Dendritic cell treated with granulocyte-macrophage colony-stimulating factor and Interleukin-4, amounts not matched to agents 40 ng/mL and 50 ng/mL, for 4 days (primary cell): ENCODE data around the gene TRIM25.
A peak's percentile ranks its signal among the peaks of the same experiment; 100 is the strongest.
"Not testable (repeated sequence)": the region's sequence is repeated elsewhere in the genome, so short reads cannot be mapped to it uniquely, and the experiment has no call there.

Experiments used
- H3K27ac Mint-ChIP-seq: one replicate; pipeline ENCODE4 v1.8.0; 2022; ENCODE audit warnings: mild to moderate bottlenecking, mixed read lengths
- H3K27me3 Mint-ChIP-seq: one replicate; pipeline ENCODE4 v1.8.0; 2022; ENCODE audit warnings: mild to moderate bottlenecking, mixed read lengths
- H3K36me3 Mint-ChIP-seq: one replicate; pipeline ENCODE4 v1.8.0; 2022; ENCODE audit warnings: low read depth, mixed read lengths
- H3K4me1 Mint-ChIP-seq: one replicate; pipeline ENCODE4 v1.8.0; 2022; ENCODE audit warnings: low read depth, mixed read lengths
- H3K4me3 Mint-ChIP-seq: one replicate; pipeline ENCODE4 v1.8.0; 2022; ENCODE audit warnings: mild to moderate bottlenecking, moderate library complexity, mixed read lengths
- H3K9me3 Mint-ChIP-seq: one replicate; pipeline ENCODE4 v1.8.0; 2022; ENCODE audit warnings: mixed read lengths
- intact Hi-C: fragments of 100-400 bp; cut with micrococcal nuclease; formaldehyde crosslinking; loops from one replicate; pipeline ENCODE4 v1.15.0; 2022

TRIM25 gene, protein sequence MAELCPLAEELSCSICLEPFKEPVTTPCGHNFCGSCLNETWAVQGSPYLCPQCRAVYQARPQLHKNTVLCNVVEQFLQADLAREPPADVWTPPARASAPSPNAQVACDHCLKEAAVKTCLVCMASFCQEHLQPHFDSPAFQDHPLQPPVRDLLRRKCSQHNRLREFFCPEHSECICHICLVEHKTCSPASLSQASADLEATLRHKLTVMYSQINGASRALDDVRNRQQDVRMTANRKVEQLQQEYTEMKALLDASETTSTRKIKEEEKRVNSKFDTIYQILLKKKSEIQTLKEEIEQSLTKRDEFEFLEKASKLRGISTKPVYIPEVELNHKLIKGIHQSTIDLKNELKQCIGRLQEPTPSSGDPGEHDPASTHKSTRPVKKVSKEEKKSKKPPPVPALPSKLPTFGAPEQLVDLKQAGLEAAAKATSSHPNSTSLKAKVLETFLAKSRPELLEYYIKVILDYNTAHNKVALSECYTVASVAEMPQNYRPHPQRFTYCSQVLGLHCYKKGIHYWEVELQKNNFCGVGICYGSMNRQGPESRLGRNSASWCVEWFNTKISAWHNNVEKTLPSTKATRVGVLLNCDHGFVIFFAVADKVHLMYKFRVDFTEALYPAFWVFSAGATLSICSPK

DNA sequence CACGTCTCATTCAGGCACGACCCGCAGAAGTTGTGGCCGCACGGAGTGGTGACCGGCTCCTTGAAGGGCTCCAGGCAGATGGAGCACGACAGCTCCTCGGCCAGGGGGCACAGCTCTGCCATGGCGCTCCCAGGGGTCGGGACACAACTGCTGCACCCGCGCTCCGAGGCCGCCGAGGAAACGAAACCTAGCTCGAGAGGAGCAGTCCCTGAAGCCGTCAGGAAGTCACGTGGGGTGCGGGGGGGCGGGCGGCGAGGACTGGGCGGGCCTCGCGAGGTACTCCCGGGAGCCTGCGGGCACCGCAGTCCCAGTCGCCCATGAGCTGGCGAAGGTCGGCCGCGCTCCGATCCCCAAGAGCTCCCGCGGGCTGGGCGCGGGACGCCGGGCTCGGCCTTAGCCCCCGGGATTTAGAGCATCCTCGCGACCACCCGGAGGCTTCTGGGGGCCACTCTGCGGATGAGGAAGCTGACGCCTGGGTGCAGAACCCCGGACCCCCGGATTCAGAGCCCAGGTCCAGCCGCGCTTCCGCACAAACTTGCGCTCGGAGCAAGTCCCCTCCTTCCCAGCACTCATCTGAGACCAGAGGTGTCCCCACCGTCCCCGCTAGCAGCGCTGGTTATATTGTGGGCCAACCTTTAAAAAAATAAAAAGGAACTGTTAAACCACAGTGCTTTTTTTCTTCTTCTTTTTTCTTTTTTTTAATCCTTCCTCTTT lies at the start of gene TRIM25:
TSS of gene TRIM25 (minus strand) at position 183 of the 714 bp plus-strand sequence. CDS start at position 122, 61 bp downstream.
- peaks cover 10% of the 10 kb centered on the region for H3K9me3 Mint-ChIP-seq
- H3K36me3 Mint-ChIP-seq: peaks cover 32% of the 10 kb centered on the region
- peak within 1 kb of the TSS; percentile 95 for H3K4me3 Mint-ChIP-seq
- intact Hi-C loops: loop anchor here (5.0 kb wide), 1 partner anchor 82 kb away; the partner anchor contains the start of genes C17orf67 and DGKE
- H3K27ac Mint-ChIP-seq: peak within 1 kb of the TSS; percentile 91
- H3K4me1 Mint-ChIP-seq: peaks cover 56% of the 10 kb centered on the region
- H3K27me3 Mint-ChIP-seq: no peaks in the 10 kb centered on the region

DNA sequence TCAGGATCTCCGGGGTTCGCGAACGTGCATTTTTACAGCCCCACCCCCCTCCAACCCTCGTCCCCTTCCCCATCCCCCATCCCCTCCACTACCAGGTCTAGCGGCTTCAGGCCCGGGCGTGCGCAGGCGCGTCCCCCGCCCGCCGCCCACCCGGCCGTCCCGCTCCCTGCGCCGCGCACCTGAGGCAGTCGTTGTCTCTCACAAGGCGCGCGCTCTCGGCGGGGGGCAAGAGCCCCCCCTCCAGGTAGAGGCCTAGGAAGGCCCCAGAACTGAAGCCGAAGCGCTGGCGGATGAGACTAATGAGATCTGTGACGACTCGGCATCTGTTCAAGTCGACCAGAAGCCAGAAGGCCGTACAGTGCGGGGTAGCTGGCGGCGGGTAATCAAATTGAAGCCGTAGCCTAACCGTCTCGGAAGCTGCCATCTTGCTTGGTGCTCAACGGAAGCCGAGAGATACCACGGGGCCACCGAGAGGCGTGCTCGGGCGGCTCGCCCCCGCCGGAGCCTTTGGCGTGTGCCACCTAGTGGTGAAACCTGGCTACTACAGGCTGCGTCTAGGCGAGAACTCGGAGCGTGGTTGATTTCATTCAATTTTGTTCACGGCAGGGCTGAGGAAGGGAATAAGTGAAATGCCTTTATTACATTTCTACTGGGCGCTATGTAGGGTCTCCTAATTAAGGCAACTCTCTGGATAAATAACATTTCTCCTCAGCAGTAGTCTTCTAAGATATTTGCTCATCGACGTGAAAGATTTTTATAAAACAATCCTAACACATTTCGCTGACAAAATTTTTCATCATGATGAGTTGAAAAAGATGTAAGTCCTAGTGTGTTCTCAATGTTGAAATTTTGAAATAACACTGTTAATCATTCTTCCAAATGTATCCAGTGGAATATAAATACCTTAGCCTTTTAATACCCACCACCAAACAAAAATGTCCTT lies 47.0 kb upstream of the TRIM25 start, which contains the start of gene COIL:
TSS of gene COIL (minus strand) at position 455 of the 943 bp plus-strand sequence. CDS start at position 424, 31 bp downstream.
- intact Hi-C loops: no loop called here
- Mint-ChIP-seq H3K4me1 (peaks cover 20% of the 10 kb centered on the region), H3K27me3 (no peaks in the 10 kb centered on the region), H3K9me3 (no peaks in the 10 kb centered on the region), H3K27ac (peak within 1 kb of the TSS; percentile 71), H3K4me3 (peak within 1 kb of the TSS; percentile 73), H3K36me3 (peaks cover 6% of the 10 kb centered on the region)

DNA sequence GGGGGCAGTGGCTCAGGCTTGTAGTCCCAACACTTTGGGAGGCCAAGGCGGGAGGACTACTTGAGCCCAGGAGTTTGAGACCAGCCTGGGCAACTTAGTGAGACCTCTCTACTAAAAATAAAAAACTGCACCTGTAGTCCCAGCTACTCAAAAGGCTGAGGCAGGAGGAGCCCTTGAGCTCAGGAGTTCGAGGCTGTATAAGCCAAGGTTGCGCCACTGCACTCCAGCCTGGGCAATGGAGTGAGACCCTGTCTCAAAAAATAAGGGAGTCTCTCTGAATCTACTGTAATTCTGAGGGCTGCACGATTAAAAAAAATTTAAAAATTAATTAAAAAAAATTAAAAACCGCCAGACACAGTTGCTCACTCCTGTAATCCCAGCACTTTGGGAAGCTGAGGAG lies 43.1 kb upstream of the TRIM25 start:
- H3K4me1 Mint-ChIP-seq: peaks cover 20% of the 10 kb centered on the region
- peaks cover 13% of the 10 kb centered on the region for H3K36me3 Mint-ChIP-seq
- no peak overlapping the region for H3K4me3 Mint-ChIP-seq
- H3K9me3 Mint-ChIP-seq: no peaks in the 10 kb centered on the region
- H3K27me3 Mint-ChIP-seq: no peaks in the 10 kb centered on the region
- H3K27ac Mint-ChIP-seq: no peak overlapping the region
- intact Hi-C loops: no loop called here

DNA sequence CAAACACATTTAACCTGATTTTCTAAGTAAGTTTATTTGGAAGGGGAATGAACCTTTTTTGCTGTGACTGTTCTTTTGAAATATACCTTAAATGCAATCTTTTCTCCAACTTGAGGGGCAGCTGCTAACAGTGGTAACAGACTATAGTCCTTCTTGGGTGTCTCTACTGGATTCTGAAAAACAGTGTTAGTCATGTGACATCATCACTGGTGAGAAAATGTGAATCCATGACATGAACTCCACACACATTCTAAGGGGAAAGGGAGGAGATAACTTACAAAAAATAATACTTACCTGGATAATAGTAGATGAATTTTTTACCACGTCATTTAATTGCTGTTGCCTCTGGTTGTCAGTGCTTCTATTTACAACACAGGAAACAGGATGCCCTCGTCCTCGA lies 35.7 kb upstream of the TRIM25 start:
- Mint-ChIP-seq H3K4me1 (no peaks in the 10 kb centered on the region), H3K27me3 (no peaks in the 10 kb centered on the region), H3K4me3 (no peak overlapping the region), H3K27ac (no peak overlapping the region), H3K9me3 (no peaks in the 10 kb centered on the region), H3K36me3 (peaks cover 59% of the 10 kb centered on the region)
- intact Hi-C loops: no loop called here

DNA sequence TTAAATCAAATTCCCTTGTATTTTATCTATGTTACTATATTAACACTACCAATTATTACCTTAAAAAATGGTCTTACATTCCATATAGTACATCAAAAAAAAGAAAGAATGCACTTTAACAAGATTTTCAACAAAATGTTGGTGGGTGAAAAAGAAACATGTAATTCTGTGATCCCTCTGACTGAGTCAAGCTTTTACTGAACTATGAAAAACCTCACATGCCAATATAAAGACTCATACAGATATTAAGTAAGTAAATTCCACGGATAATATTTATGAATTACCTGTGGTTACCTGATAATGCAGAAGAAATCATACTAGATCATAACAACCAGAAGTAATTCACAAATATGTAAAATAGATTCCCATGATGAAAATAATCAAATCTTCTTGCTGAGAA lies 34.6 kb upstream of the TRIM25 start:
- Mint-ChIP-seq H3K27ac (no peak overlapping the region), H3K4me1 (no peaks in the 10 kb centered on the region), H3K27me3 (no peaks in the 10 kb centered on the region), H3K9me3 (no peaks in the 10 kb centered on the region), H3K4me3 (no peak overlapping the region), H3K36me3 (peaks cover 70% of the 10 kb centered on the region)
- intact Hi-C loops: no loop called here

DNA sequence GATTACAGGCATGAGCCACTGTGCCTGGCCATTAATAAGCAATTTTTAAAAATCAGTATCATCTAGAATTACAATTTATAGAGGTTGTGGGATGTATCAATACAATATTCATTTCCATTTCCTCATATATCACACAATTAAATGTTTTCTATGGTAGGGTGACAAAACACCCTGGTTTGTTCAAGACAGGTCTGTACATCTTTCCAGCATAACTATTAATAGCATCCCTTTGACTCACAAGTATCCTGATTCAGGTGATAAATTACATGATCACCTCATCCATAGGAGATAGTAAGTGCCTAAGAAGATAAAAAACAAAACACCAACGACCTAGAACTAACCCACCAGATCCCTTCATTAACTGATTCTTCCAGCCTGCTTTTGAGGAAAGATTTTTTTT lies 33.9 kb upstream of the TRIM25 start:
- intact Hi-C loops: no loop called here
- Mint-ChIP-seq H3K27ac (no peak overlapping the region), H3K36me3 (peaks cover 76% of the 10 kb centered on the region), H3K9me3 (no peaks in the 10 kb centered on the region), H3K4me3 (no peak overlapping the region), H3K27me3 (no peaks in the 10 kb centered on the region), H3K4me1 (no peaks in the 10 kb centered on the region)

DNA sequence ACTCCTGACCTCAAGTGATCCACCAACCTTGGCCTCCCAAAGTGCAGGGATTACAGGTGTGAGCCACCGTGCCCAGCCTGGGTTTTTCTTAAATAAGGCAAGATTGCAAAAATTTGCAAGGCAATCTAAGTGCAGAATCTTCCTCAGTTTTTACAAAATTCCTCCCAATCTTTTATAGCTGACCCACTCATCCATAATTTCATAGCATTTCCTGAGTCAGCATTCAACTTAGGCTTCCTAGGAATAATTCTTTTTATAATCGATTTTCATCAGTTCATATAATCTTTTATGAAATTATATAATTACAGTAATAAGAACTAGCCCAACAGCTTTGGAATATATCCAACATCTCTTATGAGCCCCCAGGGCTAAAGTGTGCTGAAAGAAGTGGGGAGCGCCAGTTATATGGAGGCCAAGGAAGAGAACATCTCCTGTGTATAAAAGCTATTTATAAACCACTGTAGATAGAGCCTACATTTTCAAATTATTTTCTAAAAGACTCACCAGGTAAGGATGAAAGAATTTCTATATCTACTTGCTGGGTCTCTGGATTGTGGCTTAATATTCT lies 32.2 kb upstream of the TRIM25 start:
- intact Hi-C loops: no loop called here
- no peaks in the 10 kb centered on the region for H3K27me3 Mint-ChIP-seq
- H3K4me1 Mint-ChIP-seq: no peaks in the 10 kb centered on the region
- H3K4me3 Mint-ChIP-seq: no peak overlapping the region
- H3K9me3 Mint-ChIP-seq: no peaks in the 10 kb centered on the region
- peaks cover 85% of the 10 kb centered on the region for H3K36me3 Mint-ChIP-seq
- no peak overlapping the region for H3K27ac Mint-ChIP-seq

DNA sequence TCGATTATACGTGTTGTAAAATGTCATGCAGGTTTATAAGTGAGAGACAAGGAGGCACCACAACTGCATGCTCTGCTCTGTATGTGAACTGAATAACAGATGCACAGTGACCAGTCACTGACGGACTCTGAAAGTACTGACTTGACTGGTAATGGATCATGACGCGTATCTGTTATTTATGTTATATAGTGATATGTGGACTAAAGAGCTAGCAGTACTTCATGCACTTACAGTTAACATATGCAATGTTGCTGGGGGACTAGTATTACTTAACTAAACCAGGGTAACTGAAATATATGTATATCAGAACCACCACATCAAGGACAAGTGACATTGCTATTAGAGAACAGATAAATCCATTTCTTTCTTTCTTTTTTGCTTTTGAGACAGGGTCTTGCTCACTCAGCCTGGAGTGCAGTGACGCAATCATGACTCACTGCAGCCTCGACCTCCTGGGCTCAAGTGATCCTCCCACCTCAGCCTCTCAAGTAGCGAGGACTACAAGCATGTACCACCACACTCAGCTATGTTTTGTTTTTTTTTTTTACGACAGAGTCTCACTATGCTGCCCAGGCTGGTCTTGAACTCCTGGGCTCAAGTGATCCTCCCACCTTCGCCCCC lies 29.8 kb upstream of the TRIM25 start:
- H3K36me3 Mint-ChIP-seq: peaks cover 85% of the 10 kb centered on the region
- H3K4me1 Mint-ChIP-seq: no peaks in the 10 kb centered on the region
- no peaks in the 10 kb centered on the region for H3K9me3 Mint-ChIP-seq
- no peaks in the 10 kb centered on the region for H3K27me3 Mint-ChIP-seq
- no peak overlapping the region for H3K4me3 Mint-ChIP-seq
- H3K27ac Mint-ChIP-seq: no peak overlapping the region
- intact Hi-C loops: loop anchor here (5.0 kb wide), 1 partner anchor 36 kb away; no protein-coding TSS in a partner anchor

DNA sequence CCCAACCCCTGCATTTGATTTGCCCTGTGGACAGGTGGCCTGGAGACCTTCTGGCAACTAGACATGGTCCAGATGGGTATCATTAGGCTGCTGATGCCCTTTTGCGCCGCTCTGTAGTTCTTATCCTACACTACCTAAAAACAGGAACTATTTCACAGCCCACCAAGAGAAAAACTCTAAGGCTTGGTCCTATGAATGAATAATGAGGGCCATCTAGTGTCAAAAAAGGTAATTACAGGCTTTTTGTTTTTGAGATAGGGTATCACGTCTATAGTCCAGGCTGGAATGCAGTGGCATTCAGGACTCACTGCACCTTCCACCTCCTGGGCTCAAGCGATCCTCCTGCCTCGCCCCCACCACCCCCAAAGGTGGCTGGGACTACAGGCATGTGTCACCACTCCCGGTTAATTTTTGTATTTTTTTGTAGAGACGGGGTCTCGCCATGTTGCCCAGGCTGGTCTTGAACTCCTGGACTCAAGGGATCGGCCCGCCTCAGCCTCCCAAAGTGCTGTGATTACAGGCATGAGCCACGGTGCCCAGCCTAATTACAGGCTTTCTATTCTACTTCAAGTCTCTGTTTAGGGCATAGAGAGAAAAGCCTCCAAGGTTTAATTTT lies 26.1 kb upstream of the TRIM25 start:
- Mint-ChIP-seq H3K27me3 (no peaks in the 10 kb centered on the region), H3K36me3 (peaks cover 81% of the 10 kb centered on the region), H3K27ac (no peak overlapping the region), H3K4me1 (peaks cover 5% of the 10 kb centered on the region), H3K9me3 (no peaks in the 10 kb centered on the region), H3K4me3 (no peak overlapping the region)
- intact Hi-C loops: loop anchor here (1.0 to 5.0 kb wide), 3 partner anchors 33 to 121 kb away; no protein-coding TSS in a partner anchor

DNA sequence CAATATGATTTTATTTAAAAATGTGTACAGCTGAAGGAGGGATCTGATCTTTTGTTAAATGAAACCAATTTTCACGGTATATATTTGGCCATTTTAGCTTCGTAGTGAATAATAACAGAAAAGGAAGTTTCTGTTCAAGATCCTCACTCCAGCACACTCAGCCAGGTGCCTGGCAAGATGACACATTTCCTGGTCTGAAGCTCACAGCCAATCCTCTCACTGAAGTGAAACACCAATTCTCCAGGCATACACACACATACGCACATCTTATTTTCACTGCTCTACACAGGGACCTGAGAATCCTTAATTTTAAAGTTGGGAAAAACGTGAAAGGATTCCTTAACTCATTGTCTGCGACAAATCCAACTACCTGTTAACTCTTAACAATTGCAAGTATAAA lies 24.4 kb upstream of the TRIM25 start:
- intact Hi-C loops: loop anchor here (5.0 kb wide), 1 partner anchor 46 kb away; no protein-coding TSS in a partner anchor
- H3K27me3 Mint-ChIP-seq, H3K4me1 Mint-ChIP-seq, H3K4me3 Mint-ChIP-seq, H3K27ac Mint-ChIP-seq, H3K9me3 Mint-ChIP-seq: not testable (repeated sequence)
- peaks cover 78% of the 10 kb centered on the region for H3K36me3 Mint-ChIP-seq

DNA sequence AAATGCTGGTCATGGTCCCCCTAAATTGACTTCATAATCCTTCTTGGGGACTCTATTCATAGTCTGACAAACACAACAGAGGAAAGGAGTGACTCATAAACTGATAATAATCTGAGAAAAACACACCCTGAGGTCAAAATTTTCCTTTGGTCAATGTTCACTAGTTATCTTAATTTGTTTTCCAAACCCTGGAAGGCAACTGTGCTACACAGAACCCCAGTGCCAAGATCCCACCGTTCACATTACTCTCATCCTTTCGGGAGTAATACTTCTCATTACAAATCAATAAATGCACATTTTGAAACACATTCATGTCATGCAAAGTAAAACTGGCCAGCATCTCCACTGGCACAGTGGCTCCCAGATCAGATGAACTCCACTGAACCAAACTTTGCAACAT lies 23.8 kb upstream of the TRIM25 start:
- Mint-ChIP-seq H3K9me3 (no peaks in the 10 kb centered on the region), H3K4me3 (no peak overlapping the region), H3K27ac (no peak overlapping the region), H3K36me3 (peaks cover 76% of the 10 kb centered on the region), H3K4me1 (peaks cover 5% of the 10 kb centered on the region), H3K27me3 (no peaks in the 10 kb centered on the region)
- intact Hi-C loops: loop anchor here (5.0 kb wide), 1 partner anchor 45 kb away; no protein-coding TSS in a partner anchor

DNA sequence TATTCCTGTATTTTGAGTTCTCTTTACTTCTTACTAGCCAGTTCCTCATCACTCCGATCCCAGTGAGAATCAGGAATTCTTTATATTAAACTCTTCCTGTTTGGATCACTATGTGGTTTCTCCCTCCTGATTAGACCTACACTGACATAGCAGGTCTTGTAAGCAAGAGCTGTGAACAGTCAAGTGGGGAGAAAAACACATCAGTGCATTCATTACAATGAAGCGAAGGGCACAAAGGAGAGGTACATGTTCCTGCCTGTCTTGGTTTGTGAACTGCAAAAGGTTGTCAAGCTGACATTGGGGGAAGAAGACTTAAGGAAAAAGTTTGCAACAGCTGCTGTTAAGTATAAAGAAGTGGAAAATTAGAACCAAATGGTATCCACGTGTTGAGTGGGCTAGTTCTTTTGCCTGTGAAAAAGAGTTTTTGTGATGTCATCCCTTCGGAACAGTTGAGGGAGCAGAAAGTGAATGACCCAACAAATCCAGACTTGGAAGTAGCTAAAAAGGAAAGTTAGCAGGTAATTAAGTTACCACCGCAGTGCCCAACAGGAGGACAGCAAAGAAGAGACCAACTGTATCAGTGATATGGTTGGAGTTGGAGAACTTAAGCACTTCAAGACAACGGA lies 23.0 kb upstream of the TRIM25 start:
- peaks cover 5% of the 10 kb centered on the region for H3K4me1 Mint-ChIP-seq
- intact Hi-C loops: loop anchor here (5.0 kb wide), 1 partner anchor 45 kb away; no protein-coding TSS in a partner anchor
- no peak overlapping the region for H3K4me3 Mint-ChIP-seq
- H3K27me3 Mint-ChIP-seq: no peaks in the 10 kb centered on the region
- H3K9me3 Mint-ChIP-seq: no peaks in the 10 kb centered on the region
- peaks cover 75% of the 10 kb centered on the region for H3K36me3 Mint-ChIP-seq
- H3K27ac Mint-ChIP-seq: no peak overlapping the region
